ENCODE data around the gene CYP21A2. TPM values are rescaled to one million over a fixed set of nuclear protein-coding genes. Genes with fewer than 3 reads are reported as not detected.

The CYP21A2 gene
- total and polyA plus RNA-seq, 4 donors: 0.30 to 4.9 (median 1.7) TPM

DNA sequence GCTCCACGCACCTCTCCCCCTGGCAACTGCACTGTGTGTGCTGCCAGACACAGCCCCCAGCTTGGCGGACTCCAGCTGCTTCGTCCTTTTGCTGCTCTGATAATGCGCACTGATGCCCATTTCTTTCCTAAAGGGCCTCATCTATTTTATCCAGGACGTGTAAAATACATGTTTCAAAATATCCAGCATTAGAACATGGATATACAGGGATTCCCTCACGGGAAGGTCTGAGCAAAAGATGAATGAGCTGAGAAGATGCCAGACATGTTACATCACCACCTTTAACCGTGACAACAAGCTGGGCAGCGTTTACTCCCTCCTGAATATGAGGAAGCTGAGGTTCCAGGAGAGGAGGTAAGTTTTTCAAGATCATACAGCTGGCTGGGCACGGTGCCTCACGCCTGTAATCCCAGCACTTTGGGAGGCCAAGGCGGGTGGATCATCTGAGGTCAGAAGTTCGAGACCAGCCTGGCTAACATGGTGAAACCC, 38.1 kb downstream of the CYP21A2 start:
- Histone ChIP-seq H3K27me3 (ENCODE audit: control insufficient read depth, insufficient read depth, low read length) (no peaks in the 10 kb centered on the region), H3K4me3 (ENCODE audit: low read depth, low read length) (no peak overlapping the region), H3K4me1 (ENCODE audit: control insufficient read depth, insufficient read depth, low read length) (peaks cover 9% of the 10 kb centered on the region), H3K36me3 (ENCODE audit: control insufficient read depth, insufficient read depth, low read length) (peaks cover 8% of the 10 kb centered on the region), H3K9me3 (ENCODE audit: control insufficient read depth, insufficient read depth, low read length) (no peaks in the 10 kb centered on the region), H3K27ac (ENCODE audit: low read depth, low read length) (peak overlapping the region; percentile 57)
- peak in 1 of 6 donors; percentile 57 for DNase-seq (ENCODE audit: low read depth in 4 of 6, low spot score in 6 of 6)
- WGBS (ENCODE audit: insufficient coverage): 27% methylated on average over 4 of the region's 12 CpGs

DNA sequence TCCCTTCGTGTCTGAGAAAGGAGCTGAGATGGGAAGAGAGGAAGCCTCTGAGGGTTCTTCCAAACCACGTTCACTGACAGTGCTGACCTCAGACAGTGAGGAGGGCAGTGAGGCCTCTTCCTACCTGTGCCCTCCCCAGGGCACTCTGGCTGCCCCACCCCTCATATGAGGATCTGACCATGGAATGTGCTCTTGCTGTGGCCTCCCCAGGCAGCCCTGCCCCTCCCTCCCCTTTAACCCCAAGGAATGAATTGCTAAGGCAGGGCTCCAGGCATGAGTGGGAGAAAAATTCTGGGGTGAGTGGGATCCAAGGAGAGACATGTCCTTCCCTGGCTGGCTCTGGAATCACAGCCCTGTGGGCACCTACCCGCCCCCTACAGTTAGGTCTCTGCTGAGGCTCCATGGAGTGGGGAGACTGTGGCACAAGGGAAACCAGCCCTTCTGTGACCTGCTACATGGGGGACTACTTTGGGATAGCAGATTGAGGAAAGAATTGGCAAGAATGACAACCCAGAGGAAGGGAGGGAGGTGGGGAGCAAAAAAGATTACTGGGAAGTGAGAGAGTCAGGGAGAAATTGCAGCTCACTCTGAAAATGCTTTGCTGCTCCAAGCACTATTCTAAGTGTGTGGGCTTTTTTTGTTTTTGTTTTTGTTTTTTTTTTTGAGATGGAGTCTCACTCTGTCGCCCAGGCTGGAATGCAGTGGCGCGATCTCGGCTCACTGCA, 41.5 kb downstream of the CYP21A2 start:
- DNase-seq (ENCODE audit: low read depth in 4 of 6, low spot score in 6 of 6): no peak
- H3K4me1 ChIP-seq (ENCODE audit: control insufficient read depth, insufficient read depth, low read length): peaks cover 12% of the 10 kb centered on the region
- WGBS (ENCODE audit: insufficient coverage): 90% methylated on average over 2 of the region's 7 CpGs
- peaks cover 2% of the 10 kb centered on the region for H3K27me3 ChIP-seq (ENCODE audit: control insufficient read depth, insufficient read depth, low read length)
- no peak overlapping the region for H3K27ac ChIP-seq (ENCODE audit: low read depth, low read length)
- H3K36me3 ChIP-seq (ENCODE audit: control insufficient read depth, insufficient read depth, low read length): peaks cover 13% of the 10 kb centered on the region
- no peak overlapping the region for H3K4me3 ChIP-seq (ENCODE audit: low read depth, low read length)
- no peaks in the 10 kb centered on the region for H3K9me3 ChIP-seq (ENCODE audit: control insufficient read depth, insufficient read depth, low read length)

DNA sequence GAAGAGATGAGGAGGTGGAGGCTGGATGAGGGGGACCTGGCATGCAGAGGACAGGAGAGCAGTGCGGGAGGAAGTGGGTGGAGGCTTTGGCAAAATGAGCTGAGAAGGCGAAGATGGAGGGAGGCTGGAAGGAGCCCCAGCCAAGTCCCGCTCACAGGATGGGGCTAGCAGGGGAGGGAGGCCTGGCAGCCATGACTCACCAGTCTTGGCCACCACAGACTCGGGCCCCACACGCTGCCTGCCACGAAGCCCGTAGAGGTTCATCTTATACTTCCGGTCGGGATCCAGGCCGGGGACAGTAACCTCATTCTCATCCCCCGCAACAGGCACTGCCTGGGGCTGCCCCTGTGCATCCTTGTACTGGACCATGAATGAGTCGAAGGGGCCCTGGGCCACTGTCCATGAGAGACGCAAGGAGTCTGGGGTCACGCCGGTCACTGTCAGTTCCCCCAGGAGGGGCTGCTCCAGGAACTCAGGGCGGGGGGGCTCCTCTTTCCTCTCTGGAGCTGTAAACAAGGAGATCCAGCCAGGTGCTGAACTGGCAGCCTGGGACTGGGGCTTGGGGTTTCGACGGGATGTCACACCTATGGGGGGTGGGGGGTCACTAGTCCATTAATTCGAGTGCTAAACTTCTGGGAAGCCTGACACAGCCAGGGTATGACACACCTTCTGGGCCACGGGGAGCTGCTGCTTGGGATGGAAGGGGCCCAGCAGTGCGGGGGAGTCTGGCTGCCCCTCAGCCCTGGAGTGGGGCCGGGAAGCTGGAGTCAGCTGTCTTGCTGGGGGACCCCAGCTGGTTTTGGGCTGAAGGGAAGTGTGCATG, 43.2 kb downstream of the CYP21A2 start:
- Histone ChIP-seq H3K27ac (ENCODE audit: low read depth, low read length) (no peak overlapping the region), H3K27me3 (ENCODE audit: control insufficient read depth, insufficient read depth, low read length) (peaks cover 13% of the 10 kb centered on the region), H3K9me3 (ENCODE audit: control insufficient read depth, insufficient read depth, low read length) (no peaks in the 10 kb centered on the region), H3K4me1 (ENCODE audit: control insufficient read depth, insufficient read depth, low read length) (peaks cover 6% of the 10 kb centered on the region), H3K4me3 (ENCODE audit: low read depth, low read length) (no peak overlapping the region), H3K36me3 (ENCODE audit: control insufficient read depth, insufficient read depth, low read length) (peaks cover 17% of the 10 kb centered on the region)
- WGBS (ENCODE audit: insufficient coverage): 78% methylated on average over 22 of the region's 22 CpGs
- DNase-seq (ENCODE audit: low read depth in 4 of 6, low spot score in 6 of 6): no peak

DNA sequence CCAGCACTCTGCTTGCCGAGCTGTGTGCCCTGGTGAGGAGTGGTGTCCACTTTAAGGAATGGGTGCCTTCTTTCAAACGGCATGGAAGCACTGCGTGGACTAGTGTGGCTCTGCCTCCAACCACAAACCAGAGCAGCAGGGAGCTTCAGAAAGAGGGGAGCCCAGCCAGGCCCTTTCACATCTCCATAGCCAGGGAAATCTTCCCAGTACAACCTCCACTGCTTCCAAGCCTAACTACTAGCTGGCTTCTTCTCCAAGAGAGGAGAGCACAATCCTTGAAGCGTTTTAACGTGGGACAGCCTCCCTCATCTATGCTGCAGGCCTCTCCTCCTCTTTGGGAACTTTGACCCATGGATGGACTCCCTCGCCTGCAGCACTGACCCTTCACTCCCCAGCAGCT, 44.3 kb downstream of the CYP21A2 start:
- WGBS (ENCODE audit: insufficient coverage): 57% methylated on average over 5 of the region's 6 CpGs
- peaks cover 22% of the 10 kb centered on the region for H3K27me3 ChIP-seq (ENCODE audit: control insufficient read depth, insufficient read depth, low read length)
- DNase-seq (ENCODE audit: low read depth in 4 of 6, low spot score in 6 of 6): no peak
- peak overlapping the region; percentile 30 for H3K27ac ChIP-seq (ENCODE audit: low read depth, low read length)
- H3K4me1 ChIP-seq (ENCODE audit: control insufficient read depth, insufficient read depth, low read length): peaks cover 9% of the 10 kb centered on the region
- peaks cover 17% of the 10 kb centered on the region for H3K36me3 ChIP-seq (ENCODE audit: control insufficient read depth, insufficient read depth, low read length)
- H3K9me3 ChIP-seq (ENCODE audit: control insufficient read depth, insufficient read depth, low read length): no peaks in the 10 kb centered on the region
- no peak overlapping the region for H3K4me3 ChIP-seq (ENCODE audit: low read depth, low read length)

DNA sequence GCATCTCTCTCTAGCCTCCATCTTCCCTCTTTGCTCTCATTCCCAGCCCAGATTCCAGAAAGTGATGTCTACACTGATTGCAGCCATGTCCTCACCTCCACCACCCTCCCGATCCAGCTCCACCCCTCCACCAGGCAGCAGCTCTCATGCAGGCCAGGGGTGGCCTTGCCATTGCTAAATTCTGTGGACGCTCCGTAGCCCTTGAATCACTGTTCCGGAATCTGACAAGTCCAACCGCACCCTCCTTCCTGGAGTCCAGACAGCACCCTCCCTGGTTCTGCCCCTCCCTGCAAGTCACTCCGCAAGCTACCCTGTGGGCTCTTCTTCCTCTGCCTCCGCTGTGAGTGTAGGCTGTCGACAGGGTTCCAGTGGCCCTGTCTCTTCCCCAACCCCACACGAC, 44.7 kb downstream of the CYP21A2 start:
- Histone ChIP-seq H3K4me1 (ENCODE audit: control insufficient read depth, insufficient read depth, low read length) (peaks cover 14% of the 10 kb centered on the region), H3K4me3 (ENCODE audit: low read depth, low read length) (no peak overlapping the region), H3K9me3 (ENCODE audit: control insufficient read depth, insufficient read depth, low read length) (no peaks in the 10 kb centered on the region), H3K27ac (ENCODE audit: low read depth, low read length) (peak overlapping the region; percentile 30), H3K27me3 (ENCODE audit: control insufficient read depth, insufficient read depth, low read length) (peaks cover 22% of the 10 kb centered on the region), H3K36me3 (ENCODE audit: control insufficient read depth, insufficient read depth, low read length) (peaks cover 17% of the 10 kb centered on the region)
- DNase-seq (ENCODE audit: low read depth in 4 of 6, low spot score in 6 of 6): no peak
- 88% methylated on average over 8 of the region's 9 CpGs for WGBS (ENCODE audit: insufficient coverage)

DNA sequence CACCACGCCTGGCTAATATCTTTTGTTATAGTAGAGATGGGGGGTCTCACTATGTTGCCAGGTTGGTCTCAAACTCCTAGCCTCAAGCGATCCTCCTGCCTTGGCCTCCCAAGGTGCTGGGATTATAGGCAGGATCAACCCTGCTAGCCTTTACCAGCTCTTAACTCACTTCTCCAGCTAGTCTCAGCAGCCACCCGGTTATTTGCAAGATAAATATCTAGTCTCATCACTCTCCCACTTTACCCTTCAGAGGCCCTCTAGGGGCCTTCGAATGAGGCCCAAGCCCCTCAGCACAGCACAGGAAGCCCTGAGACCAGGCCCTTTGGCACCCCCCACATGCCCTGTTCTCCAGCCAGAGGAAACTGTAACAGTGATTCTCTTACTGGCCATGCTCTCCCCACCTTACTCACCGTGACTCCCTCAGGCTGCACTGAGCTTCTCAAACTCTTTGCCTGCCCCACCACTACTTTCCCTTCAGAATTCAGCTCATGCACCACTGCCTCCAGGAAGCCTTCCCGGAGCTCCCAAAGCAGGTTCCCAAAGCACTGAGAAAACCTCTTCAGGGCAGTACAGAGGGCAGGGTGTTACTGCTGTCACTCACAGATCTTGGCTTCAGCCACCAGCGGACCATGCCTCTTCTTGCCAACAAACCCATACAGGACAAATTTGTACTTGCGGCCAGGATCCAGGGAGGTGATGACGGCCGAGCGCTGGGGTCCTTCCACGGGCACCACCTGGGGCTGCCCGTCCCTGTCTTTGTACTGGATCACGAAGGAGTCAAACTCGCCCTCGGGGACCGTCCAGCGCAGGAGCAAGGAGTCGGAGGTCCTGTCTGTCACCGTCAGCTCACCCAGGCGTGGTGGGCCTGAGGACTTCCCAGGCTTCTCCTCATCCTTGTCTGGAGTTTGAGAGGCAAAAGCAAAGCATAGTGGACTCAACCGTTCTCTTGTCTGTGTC, 45.9 kb downstream of the CYP21A2 start:
- Histone ChIP-seq H3K4me1 (ENCODE audit: control insufficient read depth, insufficient read depth, low read length) (peaks cover 15% of the 10 kb centered on the region), H3K27me3 (ENCODE audit: control insufficient read depth, insufficient read depth, low read length) (peaks cover 27% of the 10 kb centered on the region), H3K9me3 (ENCODE audit: control insufficient read depth, insufficient read depth, low read length) (no peaks in the 10 kb centered on the region), H3K36me3 (ENCODE audit: control insufficient read depth, insufficient read depth, low read length) (peaks cover 13% of the 10 kb centered on the region), H3K27ac (ENCODE audit: low read depth, low read length) (no peak overlapping the region), H3K4me3 (ENCODE audit: low read depth, low read length) (no peak overlapping the region)
- WGBS (ENCODE audit: insufficient coverage): 87% methylated on average over 21 of the region's 22 CpGs
- DNase-seq (ENCODE audit: low read depth in 4 of 6, low spot score in 6 of 6): no peak

DNA sequence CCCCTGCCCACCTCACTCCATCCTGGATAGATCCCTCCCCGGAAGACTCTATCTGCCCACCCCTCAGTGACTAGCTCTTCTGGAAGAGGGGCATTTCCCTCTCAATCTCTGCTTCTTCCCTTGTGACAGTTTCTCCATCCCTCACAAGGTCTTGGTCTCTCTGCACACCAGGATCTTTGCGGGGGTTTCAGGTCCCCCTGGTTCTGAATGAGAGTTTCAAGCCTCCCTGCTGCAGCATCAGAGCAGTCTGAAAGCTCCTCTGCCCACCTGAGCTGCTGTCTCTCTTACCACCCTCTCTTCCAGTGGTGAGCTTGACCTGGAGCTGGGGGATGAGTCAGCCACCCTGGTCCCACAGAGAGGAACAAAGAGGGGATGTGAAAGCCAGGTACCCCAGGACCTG, 46.6 kb downstream of the CYP21A2 start:
- no peak overlapping the region for H3K4me3 ChIP-seq (ENCODE audit: low read depth, low read length)
- peaks cover 15% of the 10 kb centered on the region for H3K4me1 ChIP-seq (ENCODE audit: control insufficient read depth, insufficient read depth, low read length)
- H3K27me3 ChIP-seq (ENCODE audit: control insufficient read depth, insufficient read depth, low read length): peaks cover 31% of the 10 kb centered on the region
- WGBS (ENCODE audit: insufficient coverage): 78% methylated on average over 1 of the region's 2 CpGs
- peaks cover 12% of the 10 kb centered on the region for H3K36me3 ChIP-seq (ENCODE audit: control insufficient read depth, insufficient read depth, low read length)
- DNase-seq (ENCODE audit: low read depth in 4 of 6, low spot score in 6 of 6): no peak
- H3K9me3 ChIP-seq (ENCODE audit: control insufficient read depth, insufficient read depth, low read length): no peaks in the 10 kb centered on the region
- no peak overlapping the region for H3K27ac ChIP-seq (ENCODE audit: low read depth, low read length)

DNA sequence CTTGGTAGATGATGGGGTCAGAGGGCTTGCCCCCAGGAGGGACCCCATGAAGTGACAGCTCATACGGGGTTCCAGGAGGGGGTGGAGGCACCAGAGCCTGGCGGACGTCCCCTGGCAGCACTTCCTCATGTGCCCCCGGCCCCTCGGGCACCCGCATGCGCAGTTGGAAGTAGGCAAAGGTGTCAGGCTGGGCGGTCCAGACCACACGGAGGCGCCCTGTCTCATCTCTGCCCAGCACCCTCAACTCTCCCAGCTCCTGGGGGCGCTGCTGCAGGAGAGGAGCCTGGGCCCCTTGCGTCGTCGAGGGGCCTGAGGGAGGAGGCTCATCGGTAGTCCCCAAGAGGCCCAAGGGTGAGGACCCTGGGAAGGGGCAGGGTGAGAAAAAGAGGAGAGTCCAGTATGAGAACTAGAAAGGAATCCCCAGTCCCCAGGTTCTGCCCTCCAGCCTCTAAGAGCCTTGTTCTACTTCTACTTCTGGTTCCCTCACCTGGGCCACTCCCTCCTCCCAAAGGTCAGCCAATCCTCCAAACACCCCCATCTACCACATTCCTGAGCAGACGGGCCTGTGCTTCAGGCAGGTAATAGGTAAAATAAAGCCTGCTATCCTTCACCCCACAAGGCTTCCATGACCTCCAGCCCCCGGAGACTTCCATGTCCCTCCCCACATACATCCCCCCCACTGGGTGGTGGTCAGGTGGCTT, 47.7 kb downstream of the CYP21A2 start:
- Histone ChIP-seq H3K27me3 (ENCODE audit: control insufficient read depth, insufficient read depth, low read length) (peaks cover 31% of the 10 kb centered on the region), H3K4me1 (ENCODE audit: control insufficient read depth, insufficient read depth, low read length) (peaks cover 15% of the 10 kb centered on the region), H3K9me3 (ENCODE audit: control insufficient read depth, insufficient read depth, low read length) (no peaks in the 10 kb centered on the region), H3K27ac (ENCODE audit: low read depth, low read length) (no peak overlapping the region), H3K4me3 (ENCODE audit: low read depth, low read length) (no peak overlapping the region), H3K36me3 (ENCODE audit: control insufficient read depth, insufficient read depth, low read length) (peaks cover 12% of the 10 kb centered on the region)
- 85% methylated on average over 12 of the region's 17 CpGs for WGBS (ENCODE audit: insufficient coverage)
- DNase-seq (ENCODE audit: low read depth in 4 of 6, low spot score in 6 of 6): no peak

Data from spinal cord (tissue), 10 donors.